Liver (tissue), 9 donors: Measurements from ENCODE around the gene DGKQ. TPM values are rescaled to one million over a fixed set of nuclear protein-coding genes. Genes with fewer than 3 reads are reported as not detected.

ENCODE experiments used
- DNase-seq: peaks from one replicate; pipeline ENCODE4 v3.0.0-alpha.2; 2017; ENCODE audit warnings: low spot score
- H3K27ac ChIP-seq, 2 donors: one replicate each; pipeline ENCODE4 v1.7.0; 2013; ENCODE audit warnings: inconsistent platforms in 2 of 2, low read length in 2 of 2, control low read depth in 1 of 2, low read depth in 1 of 2, mild to moderate bottlenecking in 1 of 2
- H3K27me3 ChIP-seq, 4 donors: one replicate each; pipeline versions ENCODE4 v1.6.1 to v1.7.0; 2013; ENCODE audit warnings: low read length in 3 of 4, inconsistent platforms in 1 of 4, mild to moderate bottlenecking in 1 of 4, moderate library complexity in 1 of 4; ENCODE audit not compliant: control insufficient read depth in 4 of 4, insufficient read depth in 4 of 4
- H3K36me3 ChIP-seq, 4 donors: one replicate each; pipeline versions ENCODE4 v1.6.1 to v1.7.0; 2013; ENCODE audit warnings: low read length in 3 of 4, mild to moderate bottlenecking in 3 of 4, low read depth in 1 of 4, moderate library complexity in 1 of 4; ENCODE audit not compliant: control insufficient read depth in 4 of 4, insufficient read depth in 3 of 4
- H3K4me1 ChIP-seq, 4 donors: one replicate each; pipeline versions ENCODE4 v1.6.1 to v1.7.0; 2013; ENCODE audit warnings: low read length in 3 of 4, mild to moderate bottlenecking in 3 of 4, moderate library complexity in 1 of 4; ENCODE audit not compliant: control insufficient read depth in 4 of 4, insufficient read depth in 4 of 4
- H3K4me3 ChIP-seq, 3 donors: one replicate each; pipeline versions ENCODE4 v1.6.1 to v1.7.0; 2013; ENCODE audit warnings: low read length in 3 of 3, control low read depth in 1 of 3, low read depth in 1 of 3, mild to moderate bottlenecking in 1 of 3
- H3K9ac ChIP-seq, 2 donors: one replicate each; pipeline ENCODE4 v1.7.0; 2013; ENCODE audit warnings: low read length in 2 of 2, mild to moderate bottlenecking in 2 of 2, moderate library complexity in 2 of 2, control low read depth in 1 of 2, low read depth in 1 of 2
- H3K9me3 ChIP-seq, 4 donors: one replicate each; pipeline versions ENCODE4 v1.6.1 to v1.7.0; 2013; ENCODE audit warnings: low read length in 3 of 4; ENCODE audit not compliant: control insufficient read depth in 4 of 4
- ATF3 ChIP-seq: IDR thresholded peaks from 2 replicates; pipeline ENCODE4 v1.6.1; 2016; ENCODE audit warnings: antibody characterized with exemption
- CTCF ChIP-seq: fragments of 150-350 bp; IDR thresholded peaks from 2 replicates; pipeline ENCODE4 v1.5.1; 2017; ENCODE audit warnings: improper control_type of control experiment, low read depth, low read length; ENCODE audit not compliant: missing input control
- EGR1 ChIP-seq, 2 donors: IDR thresholded peaks; 2 replicates each; pipeline ENCODE4 v1.6.1; 2016 to 2018; ENCODE audit warnings: antibody characterized with exemption in 2 of 2, low read depth in 2 of 2
- FOXA2 ChIP-seq: IDR thresholded peaks from 2 replicates; pipeline ENCODE4 v1.6.1; 2016; ENCODE audit warnings: antibody characterized with exemption
- GABPA ChIP-seq, 2 donors: IDR thresholded peaks in 1 of 2; conservative IDR thresholded peaks in 1 of 2; 2 replicates each; pipeline ENCODE4 v1.6.1; 2016; ENCODE audit warnings: antibody characterized with exemption in 2 of 2, mild to moderate bottlenecking in 1 of 2, moderate library complexity in 1 of 2
- HNF4A ChIP-seq, 2 donors: conservative IDR thresholded peaks; 2 replicates each; pipeline ENCODE4 v1.6.1; 2016; ENCODE audit warnings: antibody characterized with exemption in 2 of 2, mild to moderate bottlenecking in 2 of 2
- MAX ChIP-seq: IDR thresholded peaks from 2 replicates; pipeline ENCODE4 v1.6.1; 2016; ENCODE audit warnings: antibody characterized with exemption
- REST ChIP-seq: IDR thresholded peaks from 2 replicates; pipeline ENCODE4 v1.6.1; 2016; ENCODE audit warnings: antibody characterized with exemption, mild to moderate bottlenecking
- RXRA ChIP-seq, 2 donors: IDR thresholded peaks; 2 replicates each; pipeline ENCODE4 v1.6.1; 2017 to 2018; ENCODE audit warnings: antibody characterized with exemption in 2 of 2, mild to moderate bottlenecking in 1 of 2
- SP1 ChIP-seq: IDR thresholded peaks from 2 replicates; pipeline ENCODE4 v1.6.1; 2018; ENCODE audit warnings: antibody characterized with exemption, mild to moderate bottlenecking
- TAF1 ChIP-seq: conservative IDR thresholded peaks from 2 replicates; pipeline ENCODE4 v1.6.1; 2016; ENCODE audit warnings: antibody characterized with exemption, mild to moderate bottlenecking
- ZBTB33 ChIP-seq: IDR thresholded peaks from 2 replicates; pipeline ENCODE4 v1.6.1; 2016; ENCODE audit warnings: antibody characterized with exemption
- WGBS: extraction: QIAGEN DNeasy Blood & Tissue Kit; methylation state at CpG from one replicate; pipeline ENCODE4 v1.1.7; 2013; 5-methylcytosine and 5-hydroxymethylcytosine counted together
- polyA plus RNA-seq, 2 donors: library from polyadenylated mRNA; stranded (reverse) in 1 of 2; unstranded in 1 of 2; fragments of 200-250 nt in 1 of 2; fragments of >200 nt in 1 of 2; fragmentation: Nextera tagmentation in 1 of 2; extraction: Ambion mirVana in 1 of 2; gene quantifications; one replicate each; pipeline versions ENCODE4 v1.2.1 to v1.2.3, GENCODE V29; 2013 to 2015
- total RNA-seq, 2 donors: library from RNA; depleted of rRNA; stranded (reverse); fragments of >200 nt; gene quantifications; one replicate each; pipeline ENCODE4 v1.2.3, GENCODE V29; 2014
- donor health status: healthy.
- donor health status: healthy.
- donor health status: healthy.
- donor health status: healthy.
- donor health status: healthy.

DGKQ gene
- total and polyA plus RNA-seq, 4 donors = 1.5 to 8.8 (median 3.6) TPM

- TF ChIP-seq ZBTB33 (no peak), MAX (no peak), ATF3 (no peak), SP1 (no peak)
- WGBS = 93% methylated on average over 8 of the region's 8 CpGs
- peaks cover 0 to 7% (median 0%) of the 10 kb centered on the region in 4 donors for H3K36me3 ChIP-seq
- no peak overlapping the region for H3K27ac ChIP-seq
- H3K9ac ChIP-seq = no peak overlapping the region
- H3K4me1 ChIP-seq = peaks cover 15 to 23% (median 21%) of the 10 kb centered on the region in 4 donors
- DNase-seq = no peak
- H3K9me3 ChIP-seq = no peaks in the 10 kb centered on the region
- H3K27me3 ChIP-seq = no peaks in the 10 kb centered on the region
- no peak overlapping the region for H3K4me3 ChIP-seq
These were observed 41.8 kb upstream of the DGKQ start for GRCh38 chr4:1015179-1015578.

GRCh38 chr4:1014291-1015167 is 41.2 kb upstream of the DGKQ start:
- no peak overlapping the region for H3K9ac ChIP-seq
- DNase-seq = no peak
- no peak for TF ChIP-seq MAX
- 83% methylated on average over 36 of the region's 36 CpGs for WGBS
- H3K36me3 ChIP-seq = peaks cover 0 to 7% (median 0%) of the 10 kb centered on the region in 4 donors
- no peak overlapping the region for H3K4me3 ChIP-seq
- peaks cover 19 to 27% (median 26%) of the 10 kb centered on the region in 4 donors for H3K4me1 ChIP-seq
- no peak overlapping the region for H3K27ac ChIP-seq
- no peaks in the 10 kb centered on the region for H3K27me3 ChIP-seq
- no peaks in the 10 kb centered on the region for H3K9me3 ChIP-seq

- Histone ChIP-seq H3K4me3 (no peak overlapping the region), H3K36me3 (peaks cover 0 to 7% (median 0%) of the 10 kb centered on the region in 4 donors), H3K9me3 (no peaks in the 10 kb centered on the region), H3K4me1 (peaks cover 22 to 35% (median 31%) of the 10 kb centered on the region in 4 donors), H3K9ac (no peak overlapping the region), H3K27ac (no peak overlapping the region), H3K27me3 (no peaks in the 10 kb centered on the region)
- WGBS = 97% methylated on average over 43 of the region's 43 CpGs
- no peak for DNase-seq
- no peak for TF ChIP-seq EGR1 (IDR thresholded peaks at IDR 0.05; ENCODE audit: low read depth in 2 of 2)
- TF ChIP-seq REST = no peak
- no peak for TF ChIP-seq CTCF
- no peak for TF ChIP-seq TAF1
- no peak for TF ChIP-seq RXRA (IDR thresholded peaks at IDR 0.05)
- TF ChIP-seq HNF4A (conservative IDR thresholded peaks at IDR 0.05) = no peak
- TF ChIP-seq MAX = no peak
- no peak for TF ChIP-seq ZBTB33
- no peak for TF ChIP-seq GABPA (IDR thresholded peaks at IDR 0.05 in 1 of 2, conservative IDR thresholded peaks at IDR 0.05 in 1 of 2)
- TF ChIP-seq FOXA2 = no peak
These were observed 40.1 kb upstream of the DGKQ start for GRCh38 chr4:1013225-1014073.
